GM20431 (cell line): ENCODE results near the gene CRACR2B.

Experiments
- in situ Hi-C: fragments of 300-500 bp; cut with MseI, MboI; formaldehyde crosslinking; loops from one replicate; pipeline ENCODE4 v1.15.0; 2020; ENCODE audit warnings: low sequenced_read_pairs; ENCODE audit not compliant: unreplicated experiment

The CRACR2B gene

GRCh38 chr11:836700-837099 is 9.0 kb downstream of the CRACR2B start:
- in situ Hi-C loops: no loop called here

GRCh38 chr11:837189-837989 is 9.7 kb downstream of the CRACR2B start:
- in situ Hi-C loops: no loop called here

DNA sequence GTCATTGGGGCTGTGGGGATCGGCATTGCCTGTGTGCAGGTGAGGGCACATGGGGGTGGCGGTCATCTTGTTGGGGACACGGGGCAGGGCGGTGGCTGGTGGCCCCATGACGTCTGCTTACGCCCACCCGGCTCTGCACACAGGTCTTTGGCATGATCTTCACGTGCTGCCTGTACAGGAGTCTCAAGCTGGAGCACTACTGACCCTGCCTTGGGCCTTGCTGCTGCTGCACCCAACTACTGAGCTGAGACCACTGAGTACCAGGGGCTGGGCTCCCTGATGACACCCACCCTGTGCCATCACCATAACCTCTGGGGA is 10.2 kb downstream of the CRACR2B start:
- in situ Hi-C loops: no loop called here

DNA sequence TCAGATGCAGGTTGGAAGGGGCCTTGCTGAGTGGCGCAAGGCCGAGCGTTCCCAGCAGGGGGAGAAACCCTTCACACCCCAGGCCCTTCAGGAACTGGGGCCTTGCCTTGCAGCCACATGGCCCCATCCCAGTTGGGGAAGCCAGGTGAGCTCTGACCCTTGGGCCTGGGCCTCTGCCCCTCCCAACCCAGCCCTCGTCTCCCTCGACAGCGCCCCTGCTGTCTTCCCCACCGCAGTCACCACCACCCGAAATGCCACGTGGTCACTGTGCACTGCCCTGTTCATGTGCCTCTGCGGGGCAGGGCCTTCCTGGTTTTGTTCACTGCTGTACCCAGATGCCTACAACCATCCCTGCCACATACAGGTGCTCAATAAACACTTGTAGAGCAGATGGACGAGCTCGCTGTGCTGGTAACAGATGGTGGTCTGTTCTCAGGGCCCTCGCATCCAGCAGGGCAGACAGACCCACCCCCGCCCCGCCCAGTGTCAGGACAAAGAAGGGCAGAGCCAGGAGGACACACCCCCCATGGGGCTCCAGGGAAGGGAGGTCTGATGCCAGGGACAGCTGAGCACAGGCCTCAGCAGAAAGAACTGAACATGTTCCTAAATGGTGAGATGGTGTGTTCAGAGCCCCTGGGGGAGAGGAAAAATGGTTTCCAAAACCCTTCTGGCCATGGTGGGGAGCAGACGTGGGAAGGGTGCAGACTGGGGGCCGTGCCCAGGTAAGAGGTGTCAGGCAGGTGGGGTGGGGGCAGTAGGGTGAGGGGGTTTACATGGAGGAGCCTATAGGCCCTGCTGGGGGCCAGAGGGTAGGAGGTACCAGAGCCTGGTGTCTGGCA is 10.9 kb downstream of the CRACR2B start:
- in situ Hi-C loops: no loop called here

DNA sequence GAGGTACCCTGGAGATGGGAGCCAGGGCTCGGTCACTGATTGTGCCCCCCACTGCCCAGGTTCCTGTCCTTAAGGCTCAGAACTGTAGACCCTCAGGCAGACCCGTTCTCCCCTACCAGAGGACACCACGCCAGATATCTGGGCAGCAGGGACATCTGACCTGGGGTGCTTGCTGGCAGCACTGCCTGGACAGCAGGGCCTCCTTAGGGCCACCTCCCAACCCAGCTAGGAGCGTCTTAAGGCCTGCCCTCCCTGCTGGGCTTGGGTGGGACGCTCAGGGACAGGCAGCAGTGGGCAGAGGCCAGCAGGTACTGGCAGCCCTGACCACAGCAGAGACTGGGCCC is 11.5 kb downstream of the CRACR2B start:
- in situ Hi-C loops: no loop called here

- in situ Hi-C loops: no loop called here
Measured at GRCh38 chr11:839875-840617, 12.3 kb downstream of the CRACR2B start.

DNA sequence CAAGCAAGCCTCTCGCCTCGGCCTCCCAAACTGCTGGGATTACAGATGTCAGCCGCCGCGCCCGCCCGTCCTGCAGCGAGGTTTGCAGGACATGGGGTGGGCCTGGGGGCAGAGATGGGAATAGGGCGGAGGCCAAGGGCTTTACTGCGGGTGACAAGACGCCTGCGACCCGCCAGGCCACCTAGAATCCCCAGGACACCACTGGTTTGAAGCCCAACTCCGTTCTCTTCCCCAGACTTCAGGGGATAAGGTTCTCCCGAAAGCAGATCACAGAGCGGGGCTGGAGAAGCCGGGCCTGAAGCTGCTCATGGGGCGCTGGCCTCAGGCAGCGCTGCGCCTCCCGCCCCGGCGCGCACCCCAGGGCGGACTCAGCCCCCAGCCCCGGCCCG is 14.3 kb downstream of the CRACR2B start:
- in situ Hi-C loops: no loop called here

DNA sequence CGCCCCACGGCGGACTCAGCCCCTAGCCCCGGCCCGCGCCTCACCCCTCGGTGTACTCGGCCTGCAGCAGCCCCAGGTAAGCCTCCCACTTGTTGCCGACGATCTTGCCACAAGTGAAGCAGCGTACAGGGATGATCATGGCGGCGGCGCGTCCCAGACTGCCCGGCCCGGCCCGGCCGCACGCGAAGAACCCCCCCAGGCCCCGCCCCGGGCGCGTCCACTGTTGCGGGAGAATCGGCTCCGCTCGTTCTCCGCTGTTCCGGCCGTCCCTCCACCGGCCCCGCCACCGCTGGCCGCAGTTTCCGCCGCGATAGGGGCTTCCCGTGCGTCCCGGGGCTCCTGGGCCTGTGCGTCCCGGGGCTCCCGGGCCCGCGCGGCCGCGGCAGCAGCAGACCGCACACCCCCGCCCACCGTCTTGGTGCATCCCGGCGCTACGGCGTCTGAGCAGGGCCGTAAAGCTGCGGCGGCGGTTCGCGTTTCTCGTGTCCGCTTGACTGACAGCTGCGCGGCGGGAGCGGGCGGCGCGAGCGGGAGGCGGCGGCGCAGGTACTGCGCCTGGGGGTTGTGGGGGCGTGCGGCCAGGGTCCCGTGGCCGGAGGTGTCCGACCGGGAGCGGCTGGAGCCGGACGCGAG is 14.8 kb downstream of the CRACR2B start, which contains the start of the genes POLR2L and TSPAN4:
TSS of gene POLR2L (minus strand) at position 160 of the 633 bp plus-strand sequence. CDS start at position 139, 21 bp downstream.
TSS of gene TSPAN4 (plus strand) at position 483 of the 633 bp plus-strand sequence. CDS start 7,453 bp downstream, outside the sequence.
- in situ Hi-C loops: no loop called here

DNA sequence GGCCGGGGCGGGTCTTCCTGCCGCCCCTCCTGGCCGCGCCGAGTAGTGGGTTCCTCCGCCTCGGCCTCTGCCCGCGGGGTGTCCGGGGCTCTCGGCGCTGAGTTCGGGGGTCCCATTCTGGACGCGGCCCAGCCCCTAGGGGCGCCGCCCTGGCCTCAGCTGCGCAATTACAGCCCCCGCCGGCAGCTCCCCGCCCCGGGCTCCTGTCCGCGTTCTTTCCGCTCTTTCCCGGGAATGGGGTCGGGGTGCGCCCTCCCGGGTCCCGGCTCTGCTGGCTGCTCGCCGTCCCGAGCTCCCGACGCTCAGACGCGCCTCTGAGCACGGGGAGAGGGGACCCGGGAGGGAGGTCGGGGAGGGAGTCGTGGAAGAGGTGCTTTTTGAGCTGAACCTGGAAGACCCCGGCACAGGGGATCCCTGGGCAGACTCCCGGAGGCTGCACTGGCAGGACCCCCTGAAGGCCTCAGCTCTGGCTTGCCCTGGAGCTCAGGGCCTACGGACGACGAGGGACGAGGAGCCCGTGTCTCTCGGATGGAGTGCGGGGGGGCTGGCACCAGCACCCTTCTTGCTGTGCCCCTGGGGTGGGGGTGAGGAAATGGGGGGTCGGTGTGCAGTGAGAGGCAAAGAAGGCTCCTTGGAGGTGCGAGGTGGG is 15.5 kb downstream of the CRACR2B start:
- in situ Hi-C loops: no loop called here

GRCh38 chr11:843818-844692 is 16.3 kb downstream of the CRACR2B start:
- in situ Hi-C loops: no loop called here

GRCh38 chr11:844693-845644 is 17.2 kb downstream of the CRACR2B start:
- in situ Hi-C loops: no loop called here

- in situ Hi-C loops: no loop called here
Measured at GRCh38 chr11:845872-846495, 18.3 kb downstream of the CRACR2B start.

- in situ Hi-C loops: no loop called here
Measured at GRCh38 chr11:846496-847098, 18.9 kb downstream of the CRACR2B start.

DNA sequence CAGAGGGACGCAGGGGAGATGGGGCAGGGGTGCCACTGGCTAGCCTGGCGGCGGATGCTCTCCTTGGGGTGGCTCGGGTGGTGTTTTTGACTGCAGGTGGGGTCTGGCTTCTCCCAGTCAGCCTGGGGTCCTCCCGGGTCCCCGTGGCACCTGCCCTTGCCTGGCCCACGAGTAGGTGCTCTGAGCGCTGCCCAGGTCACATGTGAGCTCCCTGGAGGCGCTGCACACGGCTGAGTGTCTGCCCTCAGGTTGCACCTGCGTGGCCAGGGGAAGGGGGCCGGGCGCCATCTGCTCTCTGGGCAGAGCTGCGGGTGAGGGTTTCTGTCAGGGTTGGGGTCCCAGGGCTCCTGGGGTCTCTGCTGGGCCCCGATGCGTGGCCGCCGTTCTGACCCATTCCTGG is 20.2 kb downstream of the CRACR2B start:
- in situ Hi-C loops: no loop called here

DNA sequence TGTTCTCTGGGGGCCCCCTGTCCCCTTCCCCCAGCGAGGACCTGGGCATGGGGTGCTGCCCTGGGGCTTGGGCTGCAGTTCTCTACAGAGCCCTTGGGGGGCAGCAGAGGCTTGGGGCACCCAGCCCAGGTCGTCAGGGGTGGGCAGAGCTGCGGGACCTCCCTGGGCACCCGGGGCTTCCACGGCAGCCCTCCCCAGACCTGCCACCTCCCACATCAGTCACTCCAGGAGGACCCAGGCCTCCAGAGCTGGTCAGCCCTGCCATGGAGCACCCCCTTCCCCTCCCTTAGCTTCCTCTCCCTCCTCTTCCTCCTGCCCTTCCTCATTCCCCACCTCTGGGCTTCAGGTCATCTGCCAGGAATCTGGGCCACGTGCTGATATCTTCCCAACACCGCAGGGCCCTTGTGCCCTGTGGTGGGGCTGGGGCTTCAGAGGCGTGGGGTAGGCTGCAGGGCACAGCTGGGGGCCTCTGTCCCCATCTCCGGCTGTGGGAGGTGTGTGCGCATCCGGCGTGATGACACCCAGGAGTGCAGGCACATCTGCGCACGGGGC is 20.7 kb downstream of the CRACR2B start:
- in situ Hi-C loops: no loop called here

- in situ Hi-C loops: no loop called here
Measured at GRCh38 chr11:849104-849824, 21.5 kb downstream of the CRACR2B start.
